GM19372 (cell line): ENCODE data around the gene MMADHC.

ENCODE experiments used
- ATAC-seq: cut with Tn5 transposase; IDR thresholded peaks from one replicate; pipeline ENCODE4 v1.9.1; 2021; ENCODE audit warnings: mild to moderate bottlenecking, low read depth, moderate library complexity; ENCODE audit not compliant: unreplicated experiment

The MMADHC gene

GRCh38 chr2:149587220-149587949 is at the start of gene MMADHC:
Gene MMADHC (minus strand): TSS chr2:149587775. CDS start chr2:149587097, 678 bp downstream.
- ATAC-seq, result peak; percentile 99

- no peak for ATAC-seq
These were observed 46.5 kb upstream of the MMADHC start for GRCh38 chr2:149634103-149634502.

- ATAC-seq, result no peak
These were observed 42.9 kb upstream of the MMADHC start for GRCh38 chr2:149630445-149630844.

GRCh38 chr2:149629026-149629425 is 41.5 kb upstream of the MMADHC start:
- ATAC-seq, result no peak

GRCh38 chr2:149627111-149627801 is 39.7 kb upstream of the MMADHC start:
- no peak for ATAC-seq

- ATAC-seq, result no peak
These were observed 38.1 kb upstream of the MMADHC start for GRCh38 chr2:149625671-149626070.

GRCh38 chr2:149625271-149625670 is 37.7 kb upstream of the MMADHC start:
- no peak for ATAC-seq

GRCh38 chr2:149622343-149622742 is 34.8 kb upstream of the MMADHC start:
- ATAC-seq, result no peak

GRCh38 chr2:149617476-149617875 is 29.9 kb upstream of the MMADHC start:
- no peak for ATAC-seq

- no peak for ATAC-seq
These were observed 29.3 kb upstream of the MMADHC start for GRCh38 chr2:149616681-149617456.

GRCh38 chr2:149613704-149614103 is 26.1 kb upstream of the MMADHC start:
- no peak for ATAC-seq

- ATAC-seq, result no peak
These were observed 24.5 kb upstream of the MMADHC start for GRCh38 chr2:149612122-149612521.

GRCh38 chr2:149611100-149611820 is 23.7 kb upstream of the MMADHC start:
- ATAC-seq, result no peak

GRCh38 chr2:149606251-149606811 is 18.8 kb upstream of the MMADHC start:
- no peak for ATAC-seq

- ATAC-seq, result no peak
These were observed 15.7 kb upstream of the MMADHC start for GRCh38 chr2:149603248-149603647.

GRCh38 chr2:149601141-149601796 is 13.7 kb upstream of the MMADHC start:
- no peak for ATAC-seq

- ATAC-seq, result peak; percentile 95
These were observed 10.2 kb upstream of the MMADHC start for GRCh38 chr2:149597668-149598326.

- ATAC-seq, result peak; percentile 11
These were observed 9.6 kb upstream of the MMADHC start for GRCh38 chr2:149597050-149597667.

- no peak for ATAC-seq
These were observed 8.9 kb upstream of the MMADHC start for GRCh38 chr2:149596471-149596870.
